ENCODE data around the gene GSTK1.
"Not testable (repeated sequence)": the region's sequence is repeated elsewhere in the genome, so short reads cannot be mapped to it uniquely, and the experiment has no call there.

Gene GSTK1

GRCh38 chr7:143285806-143286521, 22.7 kb downstream of the GSTK1 start:
- DNase-seq (ENCODE audit: low read depth), result no peak
- H3K4me3 ChIP-seq (ENCODE audit: low read length), result no peak overlapping the region
- TF ChIP-seq CTCF (IDR thresholded peaks at IDR 0.05; ENCODE audit: insufficient read depth, low read depth, low read length, missing control alignments), result no peak

GRCh38 chr7:143286522-143286890, 23.3 kb downstream of the GSTK1 start:
- DNase-seq (ENCODE audit: low read depth), result no peak
- H3K4me3 ChIP-seq (ENCODE audit: low read length), result no peak overlapping the region
- no peak for TF ChIP-seq CTCF (IDR thresholded peaks at IDR 0.05; ENCODE audit: insufficient read depth, low read depth, low read length, missing control alignments)

GRCh38 chr7:143287339-143287934, 24.2 kb downstream of the GSTK1 start:
- no peak for DNase-seq (ENCODE audit: low read depth)
- no peak for TF ChIP-seq CTCF (IDR thresholded peaks at IDR 0.05; ENCODE audit: insufficient read depth, low read depth, low read length, missing control alignments)

GRCh38 chr7:143287935-143288826, 24.9 kb downstream of the GSTK1 start, which contains the start of gene CASP2:
TSS of gene CASP2 (plus strand) at chr7:143288351. CDS start at chr7:143288456, 105 bp downstream.
- H3K4me3 ChIP-seq (ENCODE audit: low read length), result peak within 1 kb of the TSS; percentile 80
- peak; percentile 31 for TF ChIP-seq CTCF (IDR thresholded peaks at IDR 0.05; ENCODE audit: insufficient read depth, low read depth, low read length, missing control alignments)
- DNase-seq (ENCODE audit: low read depth), result peak; percentile 97

More at GRCh38 chr7:143287339-143287934, 24.2 kb downstream of the GSTK1 start:
- H3K4me3 ChIP-seq (ENCODE audit: low read length), result peak overlapping the region; percentile 14

GRCh38 chr7:143288836-143289235, 25.6 kb downstream of the GSTK1 start:
- H3K4me3 ChIP-seq (ENCODE audit: low read length), result peak overlapping the region; percentile 80
- DNase-seq (ENCODE audit: low read depth), result no peak
- no peak for TF ChIP-seq CTCF (IDR thresholded peaks at IDR 0.05; ENCODE audit: insufficient read depth, low read depth, low read length, missing control alignments)

- DNase-seq (ENCODE audit: low read depth), result no peak
- peak overlapping the region; percentile 80 for H3K4me3 ChIP-seq (ENCODE audit: low read length)
Observed at GRCh38 chr7:143289421-143289820, 26.2 kb downstream of the GSTK1 start.

GRCh38 chr7:143289888-143290287, 26.6 kb downstream of the GSTK1 start:
- not testable (repeated sequence) for DNase-seq (ENCODE audit: low read depth)
- H3K4me3 ChIP-seq (ENCODE audit: low read length), result peak overlapping the region; percentile 80

More at GRCh38 chr7:143289421-143289820, 26.2 kb downstream of the GSTK1 start:
- no peak for TF ChIP-seq CTCF (IDR thresholded peaks at IDR 0.05; ENCODE audit: insufficient read depth, low read depth, low read length, missing control alignments)
